Endodermal cell (in vitro differentiated cells): ENCODE results near the gene ZNF407. TPM values are rescaled to one million over a fixed set of nuclear protein-coding genes. Genes with fewer than 3 reads are reported as not detected.

Experiments used
- DNase-seq: peaks from one replicate; pipeline ENCODE4 v3.0.0-alpha.2; 2017
- H3K27ac ChIP-seq: 2 replicates; pipeline ENCODE4 v1.5.1; 2013; ENCODE audit warnings: mild to moderate bottlenecking, low read depth, low read length, moderate library complexity
- H3K27me3 ChIP-seq: 2 replicates; pipeline ENCODE4 v1.6.1; 2013; ENCODE audit warnings: mild to moderate bottlenecking, low read length, moderate library complexity; ENCODE audit not compliant: insufficient read depth, control insufficient read depth, poor library complexity, severe bottlenecking
- H3K36me3 ChIP-seq: 2 replicates; pipeline ENCODE4 v1.7.0; 2013; ENCODE audit warnings: mild to moderate bottlenecking, low read length, moderate library complexity; ENCODE audit not compliant: control insufficient read depth, insufficient read depth
- H3K4me1 ChIP-seq: one replicate; pipeline ENCODE4 v1.7.0; 2013; ENCODE audit warnings: low read length; ENCODE audit not compliant: control insufficient read depth, insufficient read depth
- H3K4me3 ChIP-seq: 2 replicates; pipeline ENCODE4 v1.5.1; 2013; ENCODE audit warnings: mild to moderate bottlenecking, low read length, moderate library complexity
- H3K9ac ChIP-seq: 2 replicates; pipeline ENCODE4 v1.6.1; 2013; ENCODE audit warnings: mild to moderate bottlenecking, low read length, moderate library complexity; ENCODE audit not compliant: poor library complexity, severe bottlenecking; ENCODE audit errors: extremely low read depth
- H3K9me3 ChIP-seq: 2 replicates; pipeline ENCODE4 v1.6.1; 2013; ENCODE audit warnings: mild to moderate bottlenecking, low read length, moderate library complexity; ENCODE audit not compliant: control insufficient read depth
- H3K27ac Mint-ChIP-seq: 2 replicates; pipeline ENCODE4 v1.8.0; 2020; ENCODE audit warnings: mixed read lengths
- H3K27me3 Mint-ChIP-seq: 2 replicates; pipeline ENCODE4 v1.8.0; 2021; ENCODE audit warnings: mild to moderate bottlenecking, mixed read lengths; ENCODE audit not compliant: insufficient read depth
- H3K36me3 Mint-ChIP-seq: 2 replicates; pipeline ENCODE4 v1.8.0; 2020; ENCODE audit warnings: low read depth, mixed read lengths
- H3K4me1 Mint-ChIP-seq: 2 replicates; pipeline ENCODE4 v1.8.0; 2020; ENCODE audit warnings: mixed read lengths
- H3K4me3 Mint-ChIP-seq: 2 replicates; pipeline ENCODE4 v1.8.0; 2020; ENCODE audit warnings: mild to moderate bottlenecking, moderate library complexity, mixed read lengths
- H3K9me3 Mint-ChIP-seq: 2 replicates; pipeline ENCODE4 v1.8.0; 2020; ENCODE audit warnings: mild to moderate bottlenecking, mixed read lengths
- CTCF ChIP-seq: fragments of 200-600 bp; sonication (generic); conservative IDR thresholded peaks from 2 replicates; pipeline ENCODE4 v1.5.0; 2021; ENCODE audit warnings: antibody characterized with exemption, mild to moderate bottlenecking
- WGBS, 2 experiments: methylation state at CpG; one replicate each; pipeline versions ENCODE4 v1.1.5 to v1.1.7; 2013; ENCODE audit warnings: missing lambda C conversion rate in 2 of 2, mixed read lengths in 1 of 2; ENCODE audit not compliant: insufficient coverage in 1 of 2, insufficient read length in 1 of 2; 5-methylcytosine and 5-hydroxymethylcytosine counted together
- total RNA-seq, 2 donors: library from RNA; stranded (reverse); fragmentation: NEBNext Ultra II Directional in 1 of 2; extraction: Animal tissue kit (Norgen Biotek cat#: 25700) in 1 of 2; gene quantifications; 2 replicates in 1 of 2; 3 replicates in 1 of 2; pipeline ENCODE4 v1.2.1, GENCODE V29; 2021

Gene ZNF407
- total RNA-seq, 2 donors from 2014 or later, result 7.6 to 13.1 TPM

- Mint-ChIP-seq H3K9me3 (peaks cover 3% of the 10 kb centered on the region), H3K27ac (no peak overlapping the region), H3K4me1 (peaks cover 2% of the 10 kb centered on the region), H3K36me3 (no peaks in the 10 kb centered on the region), H3K27me3 (no peaks in the 10 kb centered on the region), H3K4me3 (no peak overlapping the region)
- no peak for DNase-seq
- Histone ChIP-seq H3K4me3 (no peak overlapping the region), H3K27me3 (no peaks in the 10 kb centered on the region), H3K4me1 (no peaks in the 10 kb centered on the region), H3K9ac (no peak overlapping the region), H3K27ac (no peak overlapping the region), H3K36me3 (no peaks in the 10 kb centered on the region), H3K9me3 (no peaks in the 10 kb centered on the region)
- WGBS, 2 experiments, result 67 to 100% methylated on average over 1 of the region's 1 CpG
- TF ChIP-seq CTCF, result no peak
These were observed 13.2 kb downstream of the ZNF407 start for GRCh38 chr18:74610860-74611259.

GRCh38 chr18:74611765-74612164 lies 14.1 kb downstream of the ZNF407 start:
- no peak overlapping the region for H3K4me3 Mint-ChIP-seq
- 90 to 92% methylated on average over 3 to 4 of the region's 4 CpGs for WGBS, 2 experiments
- no peak for TF ChIP-seq CTCF

DNA sequence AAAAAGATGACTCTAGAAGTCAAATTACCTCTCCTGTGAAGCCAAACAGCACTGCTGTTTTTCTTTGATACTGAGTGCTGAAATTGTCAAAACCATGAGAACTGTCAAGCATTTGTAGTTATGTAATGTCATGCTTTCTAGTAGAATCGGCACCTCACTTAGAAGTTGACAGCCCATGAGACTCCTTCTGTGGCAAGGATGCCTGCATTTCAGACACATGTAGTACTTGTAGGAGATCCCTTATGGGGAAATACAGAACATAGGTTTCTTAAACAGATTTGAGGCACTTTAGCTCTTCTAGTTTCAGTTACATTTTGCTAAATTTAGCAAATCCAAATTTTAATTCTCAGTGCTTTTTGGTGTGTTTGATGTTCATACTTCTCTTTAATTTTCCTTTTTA lies 15.7 kb downstream of the ZNF407 start:
- Mint-ChIP-seq H3K4me3 (no peak overlapping the region), H3K27ac (no peak overlapping the region), H3K27me3 (no peaks in the 10 kb centered on the region), H3K36me3 (no peaks in the 10 kb centered on the region), H3K4me1 (no peaks in the 10 kb centered on the region), H3K9me3 (peaks cover 3% of the 10 kb centered on the region)
- H3K36me3 ChIP-seq, result no peaks in the 10 kb centered on the region
- no peak overlapping the region for H3K4me3 ChIP-seq
- no peak for DNase-seq
- TF ChIP-seq CTCF, result no peak
- H3K9ac ChIP-seq, result no peak overlapping the region
- H3K27me3 ChIP-seq, result no peaks in the 10 kb centered on the region
- H3K4me1 ChIP-seq, result no peaks in the 10 kb centered on the region
- H3K9me3 ChIP-seq, result peaks cover 6% of the 10 kb centered on the region
- 98 to 100% methylated on average over 1 of the region's 1 CpG for WGBS, 2 experiments
- H3K27ac ChIP-seq, result no peak overlapping the region

More at GRCh38 chr18:74611765-74612164, 14.1 kb downstream of the ZNF407 start:
- no peaks in the 10 kb centered on the region for H3K36me3 Mint-ChIP-seq
- no peaks in the 10 kb centered on the region for H3K27me3 Mint-ChIP-seq
- Histone ChIP-seq H3K9ac (no peak overlapping the region), H3K27ac (no peak overlapping the region), H3K9me3 (peaks cover 2% of the 10 kb centered on the region), H3K4me1 (no peaks in the 10 kb centered on the region), H3K4me3 (no peak overlapping the region), H3K36me3 (no peaks in the 10 kb centered on the region), H3K27me3 (no peaks in the 10 kb centered on the region)
- H3K9me3 Mint-ChIP-seq, result peaks cover 3% of the 10 kb centered on the region
- DNase-seq, result no peak
- H3K4me1 Mint-ChIP-seq, result peaks cover 2% of the 10 kb centered on the region
- no peak overlapping the region for H3K27ac Mint-ChIP-seq
